Loucy (cell line): ENCODE data around the gene EPG5.

Experiments used
- H2AFZ ChIP-seq: fragments of 200-600 bp; sonication (generic); 2 replicates; pipeline ENCODE4 v1.6.0; 2016; ENCODE audit warnings: antibody characterized with exemption, mild to moderate bottlenecking, low read length, moderate library complexity
- H3F3A ChIP-seq: fragments of 200-600 bp; 2 replicates; pipeline ENCODE4 v1.6.0; 2016; ENCODE audit warnings: antibody characterized with exemption, low read depth, mild to moderate bottlenecking
- H3K27me3 ChIP-seq: fragments of 200-600 bp; sonication (generic); 2 replicates; pipeline ENCODE4 v1.6.1; 2014; ENCODE audit warnings: low read length, mild to moderate bottlenecking; ENCODE audit not compliant: insufficient read depth, poor library complexity, severe bottlenecking
- H3K36me3 ChIP-seq: fragments of 200-600 bp; sonication (generic); 2 replicates; pipeline ENCODE4 v1.6.1; 2016; ENCODE audit warnings: low read length; ENCODE audit not compliant: insufficient read depth
- H3K4me1 ChIP-seq: fragments of 200-600 bp; sonication (generic); 2 replicates; pipeline ENCODE4 v1.5.1; 2014; ENCODE audit warnings: low read length, mild to moderate bottlenecking; ENCODE audit not compliant: insufficient read depth, poor library complexity, severe bottlenecking
- H3K4me2 ChIP-seq: fragments of 200-600 bp; sonication (generic); 2 replicates; pipeline ENCODE4 v1.6.0; 2014; ENCODE audit warnings: antibody characterized with exemption, low read length, low read depth, mild to moderate bottlenecking; ENCODE audit not compliant: poor library complexity, severe bottlenecking
- H3K4me3 ChIP-seq: fragments of 200-600 bp; sonication (generic); 2 replicates; pipeline ENCODE4 v1.5.1; 2014; ENCODE audit warnings: low read length, mild to moderate bottlenecking, mixed read lengths; ENCODE audit not compliant: poor library complexity, severe bottlenecking
- H3K79me2 ChIP-seq: fragments of 200-600 bp; sonication (generic); 2 replicates; pipeline ENCODE4 v1.6.1; 2014; ENCODE audit warnings: low read length; ENCODE audit not compliant: insufficient read depth
- H3K9ac ChIP-seq: fragments of 200-600 bp; sonication (generic); 2 replicates; pipeline ENCODE4 v1.6.0; 2014; ENCODE audit warnings: mild to moderate bottlenecking, low read depth, low read length, moderate library complexity; ENCODE audit not compliant: poor library complexity, severe bottlenecking
- H3K9me2 ChIP-seq: fragments of 200-600 bp; sonication (generic); replicated peaks from 2 replicates; pipeline ENCODE4 v1.6.1; 2016; ENCODE audit warnings: low read depth, low read length, mixed read lengths
- H3K9me3 ChIP-seq: fragments of 200-600 bp; sonication (generic); 2 replicates; pipeline ENCODE4 v1.6.1; 2014; ENCODE audit warnings: mild to moderate bottlenecking, antibody characterized with exemption, low read length, low read depth; ENCODE audit not compliant: insufficient read depth
- H4K20me1 ChIP-seq: fragments of 200-600 bp; sonication (generic); 2 replicates; pipeline ENCODE4 v1.6.0; 2014; ENCODE audit warnings: antibody characterized with exemption, low read length, mild to moderate bottlenecking; ENCODE audit not compliant: insufficient read depth, poor library complexity, severe bottlenecking
- EZH2phosphoT487 ChIP-seq: fragments of 200-600 bp; IDR thresholded peaks from 2 replicates; pipeline ENCODE4 v1.6.1; 2018; ENCODE audit warnings: antibody characterized with exemption, mild to moderate bottlenecking, moderate library complexity, borderline replicate concordance
- TF ChIP-seq, protein P1 (sequence below): fragments of 200-600 bp; sonication (generic); conservative IDR thresholded peaks from 2 replicates; pipeline ENCODE4 v1.5.1; 2014; ENCODE audit warnings: mild to moderate bottlenecking, antibody characterized with exemption, low read length

The EPG5 gene

DNA sequence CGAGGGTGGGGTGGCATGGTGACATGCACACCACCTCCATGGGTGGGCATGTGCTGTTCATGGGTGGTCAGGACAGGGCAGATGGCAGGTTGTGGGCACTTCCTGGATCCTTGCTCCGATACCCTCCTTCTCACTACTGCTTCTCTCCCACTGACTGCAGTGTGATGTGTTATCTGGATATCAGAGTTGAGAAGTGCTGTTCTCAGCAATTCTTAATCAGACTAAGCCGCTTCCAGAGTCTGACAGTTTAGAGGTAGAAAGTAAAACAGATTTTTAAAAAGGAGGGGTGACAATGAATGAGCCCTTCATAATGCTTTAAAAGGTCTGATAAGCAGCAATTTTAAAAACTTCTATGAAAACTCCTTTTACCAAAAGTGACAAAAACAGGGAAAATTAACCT, 107.8 kb downstream of the EPG5 start:
- Histone ChIP-seq H3K4me1 (no peaks in the 10 kb centered on the region), H4K20me1 (no peaks in the 10 kb centered on the region), H2AFZ (no peak overlapping the region), H3F3A (no peaks in the 10 kb centered on the region), H3K9me2 (no peaks in the 10 kb centered on the region), H3K27me3 (no peaks in the 10 kb centered on the region), H3K79me2 (no peaks in the 10 kb centered on the region), H3K4me3 (no peak overlapping the region), H3K9ac (no peak overlapping the region), H3K4me2 (no peak overlapping the region), H3K36me3 (peaks cover 95% of the 10 kb centered on the region), H3K9me3 (no peaks in the 10 kb centered on the region)
- TF ChIP-seq EZH2phosphoT487 = no peak
- TF ChIP-seq, protein P1, sequence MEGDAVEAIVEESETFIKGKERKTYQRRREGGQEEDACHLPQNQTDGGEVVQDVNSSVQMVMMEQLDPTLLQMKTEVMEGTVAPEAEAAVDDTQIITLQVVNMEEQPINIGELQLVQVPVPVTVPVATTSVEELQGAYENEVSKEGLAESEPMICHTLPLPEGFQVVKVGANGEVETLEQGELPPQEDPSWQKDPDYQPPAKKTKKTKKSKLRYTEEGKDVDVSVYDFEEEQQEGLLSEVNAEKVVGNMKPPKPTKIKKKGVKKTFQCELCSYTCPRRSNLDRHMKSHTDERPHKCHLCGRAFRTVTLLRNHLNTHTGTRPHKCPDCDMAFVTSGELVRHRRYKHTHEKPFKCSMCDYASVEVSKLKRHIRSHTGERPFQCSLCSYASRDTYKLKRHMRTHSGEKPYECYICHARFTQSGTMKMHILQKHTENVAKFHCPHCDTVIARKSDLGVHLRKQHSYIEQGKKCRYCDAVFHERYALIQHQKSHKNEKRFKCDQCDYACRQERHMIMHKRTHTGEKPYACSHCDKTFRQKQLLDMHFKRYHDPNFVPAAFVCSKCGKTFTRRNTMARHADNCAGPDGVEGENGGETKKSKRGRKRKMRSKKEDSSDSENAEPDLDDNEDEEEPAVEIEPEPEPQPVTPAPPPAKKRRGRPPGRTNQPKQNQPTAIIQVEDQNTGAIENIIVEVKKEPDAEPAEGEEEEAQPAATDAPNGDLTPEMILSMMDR = no peak

DNA sequence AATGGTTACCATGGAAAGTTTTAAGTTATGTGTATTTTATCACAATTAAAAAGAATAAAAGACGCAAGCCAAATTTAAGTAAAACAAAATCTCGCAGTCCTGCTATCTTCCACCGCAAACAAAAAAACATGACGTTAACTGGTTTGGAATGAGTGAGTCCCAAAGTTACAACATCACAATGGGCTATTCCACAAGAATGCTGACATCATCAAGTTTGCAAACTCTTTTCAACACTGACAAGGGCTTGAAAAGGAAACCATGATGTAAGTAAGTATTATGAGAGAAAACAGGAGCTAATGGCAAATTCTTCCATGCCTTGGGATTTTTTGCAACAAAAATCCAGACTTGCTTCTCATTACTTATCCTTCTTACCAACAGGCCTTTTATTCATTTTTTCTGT, 110.6 kb downstream of the EPG5 start:
- Histone ChIP-seq H3F3A (no peaks in the 10 kb centered on the region), H3K4me2 (no peak overlapping the region), H3K9me3 (no peaks in the 10 kb centered on the region), H3K9ac (no peak overlapping the region), H3K9me2 (no peaks in the 10 kb centered on the region), H3K4me3 (no peak overlapping the region), H3K79me2 (no peaks in the 10 kb centered on the region), H3K36me3 (peaks cover 95% of the 10 kb centered on the region), H2AFZ (no peak overlapping the region), H3K27me3 (no peaks in the 10 kb centered on the region), H4K20me1 (no peaks in the 10 kb centered on the region), H3K4me1 (no peaks in the 10 kb centered on the region)
- TF ChIP-seq EZH2phosphoT487 = no peak
- TF ChIP-seq, protein P1 = no peak

DNA sequence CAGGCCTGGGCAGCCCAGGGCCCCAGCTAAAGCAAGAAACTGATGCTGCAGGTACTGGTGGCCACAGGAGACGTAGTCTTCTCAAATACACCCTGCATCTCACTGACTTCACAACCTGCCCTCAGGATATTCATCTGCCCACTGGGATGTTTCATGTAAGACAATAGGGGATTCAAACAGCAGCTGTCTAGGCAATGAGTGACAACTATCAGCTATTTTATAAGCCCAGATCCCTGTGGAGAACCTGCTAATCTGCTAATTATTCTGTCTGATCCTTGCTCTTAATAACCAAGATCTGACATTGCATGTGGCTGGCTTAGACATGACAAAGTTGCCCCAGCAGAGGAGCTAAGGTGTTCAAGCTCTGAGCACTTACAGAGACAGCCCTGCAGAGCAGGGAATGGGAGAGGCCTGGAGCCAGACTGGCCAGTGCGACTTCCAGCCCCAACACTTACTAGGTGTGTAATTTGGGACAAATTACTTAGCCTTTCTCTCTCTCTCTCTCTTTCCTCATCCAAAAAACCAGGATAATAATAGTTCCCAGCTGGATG, 113.0 kb downstream of the EPG5 start:
- TF ChIP-seq, protein P1 = no peak
- H3K79me2 ChIP-seq = no peaks in the 10 kb centered on the region
- H3F3A ChIP-seq = no peaks in the 10 kb centered on the region
- H3K9me3 ChIP-seq = no peaks in the 10 kb centered on the region
- no peak overlapping the region for H3K9ac ChIP-seq
- no peaks in the 10 kb centered on the region for H3K27me3 ChIP-seq
- no peak overlapping the region for H3K4me3 ChIP-seq
- no peaks in the 10 kb centered on the region for H4K20me1 ChIP-seq
- peaks cover 90% of the 10 kb centered on the region for H3K36me3 ChIP-seq
- H2AFZ ChIP-seq = no peak overlapping the region
- no peak overlapping the region for H3K4me2 ChIP-seq
- H3K4me1 ChIP-seq = no peaks in the 10 kb centered on the region
- H3K9me2 ChIP-seq = no peaks in the 10 kb centered on the region
